Fibroblast of gingiva (primary cell): ENCODE results near the gene CARD10.
"Not testable (repeated sequence)": the region's sequence is repeated elsewhere in the genome, so short reads cannot be mapped to it uniquely, and the experiment has no call there.

Experiments used
- DNase-seq: peaks from one replicate; pipeline ENCODE4 v3.0.0-alpha.2; 2011; ENCODE audit warnings: low read depth

Gene CARD10

DNA sequence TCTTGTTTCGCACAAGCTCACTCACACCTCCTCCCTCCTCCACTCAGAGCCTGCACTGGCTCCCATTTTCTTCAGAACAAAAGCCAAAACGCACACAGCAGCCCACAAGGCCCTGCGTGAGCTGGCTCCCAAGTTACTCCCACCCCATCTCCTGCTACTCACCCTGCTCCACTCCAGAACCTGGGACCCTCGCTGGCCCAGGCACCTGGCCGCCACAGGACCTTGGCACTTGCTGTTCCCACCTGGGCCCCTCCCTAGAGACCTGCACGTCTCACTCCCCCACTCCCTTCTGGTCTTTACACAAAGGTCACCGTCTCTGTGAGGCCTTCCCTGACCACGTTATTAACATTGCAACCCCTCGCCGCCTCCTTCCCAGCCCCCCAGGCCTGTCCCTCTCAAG is 32.1 kb downstream of the CARD10 start:
- DNase-seq: no peak

DNA sequence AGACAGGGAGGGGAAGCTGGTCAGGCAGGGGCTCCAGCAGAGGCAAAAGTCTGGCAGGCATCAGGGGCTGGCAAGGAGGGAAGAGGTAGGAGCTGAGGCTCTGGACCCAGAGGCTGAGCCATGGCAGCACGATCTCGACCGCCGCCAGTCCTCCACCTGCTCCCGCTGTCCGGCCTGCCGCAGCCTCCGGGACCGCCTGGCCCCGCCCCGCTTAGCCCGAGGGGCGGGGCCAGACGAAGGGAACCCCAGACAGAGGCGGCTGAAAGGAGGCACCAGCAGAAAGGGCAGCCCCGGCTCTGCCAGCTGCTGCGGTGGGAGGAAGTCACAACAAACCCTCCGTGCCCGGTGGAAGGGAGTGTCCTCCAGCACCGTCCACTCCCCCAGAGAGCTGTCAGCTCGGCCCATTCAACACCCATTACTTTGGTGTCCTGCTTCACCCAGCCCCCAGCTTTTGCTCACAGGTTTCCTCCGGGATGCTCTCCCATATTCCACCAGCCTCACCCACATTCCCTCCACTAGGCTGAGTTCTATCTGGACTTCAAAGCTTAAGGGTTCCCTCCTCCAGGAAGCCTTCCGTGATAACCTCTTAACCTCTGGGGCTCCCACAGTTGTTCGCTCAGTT is 32.9 kb downstream of the CARD10 start, which contains the start of gene MFNG:
Gene MFNG, minus strand, starts transcription at position 161 of the 622 bp plus-strand sequence. CDS start 207 bp downstream, outside the sequence.
- no peak for DNase-seq

DNA sequence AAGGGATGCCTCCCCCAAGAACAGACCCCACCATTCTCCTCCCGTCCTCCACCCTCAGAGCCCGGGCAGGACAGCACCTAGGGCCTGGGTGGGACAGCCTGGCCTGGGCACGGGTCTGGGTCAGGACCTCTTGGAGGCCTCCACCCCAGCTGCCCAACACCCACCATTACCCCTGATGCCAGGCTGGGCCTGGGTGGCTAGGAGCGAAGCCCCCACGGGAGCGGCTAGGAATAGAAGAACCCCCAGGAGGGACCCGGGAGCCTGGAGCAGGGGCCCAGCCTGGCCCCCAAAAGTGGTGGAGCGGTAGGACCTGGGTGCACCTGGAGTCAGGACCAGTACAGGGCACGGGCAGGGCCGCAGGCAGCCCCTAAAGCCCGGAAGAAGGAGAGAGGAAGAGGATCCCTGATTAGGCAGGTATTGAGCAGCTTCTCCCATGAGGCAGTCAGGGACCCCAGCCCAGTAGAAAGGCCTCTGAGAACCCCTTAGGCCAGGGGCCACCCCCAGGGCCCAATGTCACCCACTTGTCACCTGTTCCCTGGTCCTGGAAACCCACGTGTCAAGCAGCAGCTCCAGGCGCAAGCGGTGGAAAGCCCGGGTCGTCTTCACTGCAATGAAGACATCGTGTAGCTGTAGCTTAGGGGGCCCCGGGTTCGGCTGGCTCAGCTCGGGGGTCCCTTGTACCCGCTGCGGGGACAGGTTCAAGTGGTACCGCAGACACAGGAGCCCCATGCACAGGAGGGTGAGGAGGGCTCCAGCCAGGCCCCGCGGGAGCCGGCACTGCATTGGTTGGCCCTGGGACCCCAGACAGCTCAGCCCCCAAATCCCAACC is 33.6 kb downstream of the CARD10 start:
- DNase-seq: no peak

DNA sequence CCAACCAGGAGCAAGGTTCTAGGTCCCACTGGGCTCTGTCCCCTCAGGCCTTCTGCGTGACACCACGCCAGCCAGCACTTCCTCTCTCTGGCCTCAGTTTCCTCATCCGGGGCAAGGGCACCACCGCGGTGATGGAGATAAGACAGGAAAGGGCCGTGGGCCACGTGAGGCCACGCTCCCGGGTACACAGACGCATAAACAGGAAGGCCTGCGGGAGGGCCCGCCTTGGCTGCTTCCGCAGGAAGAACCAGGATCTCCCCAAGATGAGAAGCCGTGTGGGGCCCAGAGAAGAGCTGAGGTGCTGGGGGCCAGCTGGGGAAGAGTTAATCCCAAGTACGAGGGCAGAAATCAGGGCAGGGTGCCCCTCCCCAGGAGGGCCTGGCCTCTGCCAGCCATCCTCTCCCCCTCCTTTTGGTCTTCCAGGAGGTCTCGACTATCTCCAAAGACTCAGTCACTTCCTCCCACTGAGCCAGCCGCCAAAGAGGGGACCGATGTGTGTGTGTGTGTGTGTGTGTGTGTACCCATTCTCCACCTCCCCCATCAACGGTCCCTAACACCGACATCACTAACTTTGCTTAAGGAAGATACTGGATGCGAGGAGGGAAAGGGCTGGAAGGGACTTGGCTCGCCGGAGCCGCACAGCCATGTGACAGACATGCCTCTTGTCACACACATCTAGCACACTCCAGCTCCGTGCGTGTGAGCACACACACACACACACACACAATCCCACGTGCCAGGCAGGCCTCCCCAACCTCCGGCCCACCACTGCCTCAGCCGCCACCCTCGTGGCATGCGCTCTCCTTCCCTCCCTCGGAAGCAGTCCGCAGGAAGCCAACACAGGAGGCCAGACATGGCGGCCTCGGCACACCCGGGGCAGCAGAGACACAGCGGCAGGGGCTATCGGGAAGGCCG is 34.5 kb downstream of the CARD10 start:
- DNase-seq: no peak

DNA sequence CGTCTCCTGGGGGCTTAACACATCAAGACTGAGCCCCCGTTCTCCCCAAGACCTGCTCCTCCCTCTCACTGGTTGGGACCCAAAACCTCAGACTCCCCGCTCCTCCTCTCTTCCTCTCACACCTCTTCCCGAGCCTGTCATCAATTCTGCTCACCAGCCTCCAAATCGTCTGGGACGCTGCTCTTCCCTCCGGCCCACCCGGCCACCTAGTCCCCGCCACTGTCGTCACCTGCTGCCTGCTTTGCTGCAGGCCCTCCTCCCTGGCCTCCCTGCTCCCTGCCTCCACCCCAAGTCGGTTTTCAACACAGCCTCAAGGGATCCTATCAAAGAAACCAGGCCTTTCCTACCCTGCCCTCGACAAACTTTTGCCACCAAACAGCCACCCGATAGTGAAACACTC is 36.2 kb downstream of the CARD10 start:
- no peak for DNase-seq

DNA sequence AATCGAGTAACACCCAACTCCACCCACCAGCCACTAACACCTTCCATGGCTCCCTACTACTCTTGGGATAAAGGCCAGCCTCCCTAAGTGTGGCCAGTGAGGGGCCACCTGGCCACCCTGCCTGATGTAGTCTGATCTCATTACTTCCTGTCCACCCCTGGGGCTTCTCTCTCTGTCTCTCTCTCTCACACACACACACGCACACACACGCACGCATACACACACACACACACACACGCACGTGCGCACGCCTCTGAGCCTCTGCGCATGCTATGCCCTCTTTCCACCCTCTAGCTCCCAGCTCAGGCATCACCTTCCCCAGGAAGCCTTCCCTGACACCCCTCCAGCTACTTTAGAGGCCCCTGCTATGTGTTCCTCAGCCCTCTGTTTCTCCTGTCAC is 37.0 kb downstream of the CARD10 start:
- DNase-seq: no peak

DNA sequence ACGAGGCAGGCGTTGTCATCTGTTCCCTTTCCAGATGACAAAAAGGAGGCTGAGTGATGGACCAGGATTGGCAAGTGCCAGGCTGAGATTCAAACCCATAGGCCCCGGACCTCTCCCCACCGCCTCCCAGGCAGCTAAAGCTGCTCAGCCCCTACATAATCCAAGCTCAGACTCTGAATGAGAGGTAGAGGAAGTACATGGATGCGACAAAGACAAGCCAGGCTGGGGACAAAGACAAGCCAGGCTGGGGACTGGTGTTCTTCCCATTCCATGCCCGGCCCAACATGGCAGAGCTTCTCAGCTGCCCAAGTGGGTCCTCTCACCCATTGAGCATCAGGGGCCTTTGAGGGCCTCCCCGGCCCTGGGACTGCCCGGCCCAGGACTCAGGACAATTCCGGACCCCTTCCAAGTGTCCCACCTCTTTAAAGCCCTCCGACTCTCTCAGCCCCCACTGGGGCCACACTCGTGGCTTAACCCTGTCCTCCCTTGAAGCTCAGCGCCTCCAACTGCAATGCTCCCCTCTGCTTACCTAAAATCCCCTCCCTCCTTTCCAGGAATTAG is 37.8 kb downstream of the CARD10 start:
- no peak for DNase-seq

DNA sequence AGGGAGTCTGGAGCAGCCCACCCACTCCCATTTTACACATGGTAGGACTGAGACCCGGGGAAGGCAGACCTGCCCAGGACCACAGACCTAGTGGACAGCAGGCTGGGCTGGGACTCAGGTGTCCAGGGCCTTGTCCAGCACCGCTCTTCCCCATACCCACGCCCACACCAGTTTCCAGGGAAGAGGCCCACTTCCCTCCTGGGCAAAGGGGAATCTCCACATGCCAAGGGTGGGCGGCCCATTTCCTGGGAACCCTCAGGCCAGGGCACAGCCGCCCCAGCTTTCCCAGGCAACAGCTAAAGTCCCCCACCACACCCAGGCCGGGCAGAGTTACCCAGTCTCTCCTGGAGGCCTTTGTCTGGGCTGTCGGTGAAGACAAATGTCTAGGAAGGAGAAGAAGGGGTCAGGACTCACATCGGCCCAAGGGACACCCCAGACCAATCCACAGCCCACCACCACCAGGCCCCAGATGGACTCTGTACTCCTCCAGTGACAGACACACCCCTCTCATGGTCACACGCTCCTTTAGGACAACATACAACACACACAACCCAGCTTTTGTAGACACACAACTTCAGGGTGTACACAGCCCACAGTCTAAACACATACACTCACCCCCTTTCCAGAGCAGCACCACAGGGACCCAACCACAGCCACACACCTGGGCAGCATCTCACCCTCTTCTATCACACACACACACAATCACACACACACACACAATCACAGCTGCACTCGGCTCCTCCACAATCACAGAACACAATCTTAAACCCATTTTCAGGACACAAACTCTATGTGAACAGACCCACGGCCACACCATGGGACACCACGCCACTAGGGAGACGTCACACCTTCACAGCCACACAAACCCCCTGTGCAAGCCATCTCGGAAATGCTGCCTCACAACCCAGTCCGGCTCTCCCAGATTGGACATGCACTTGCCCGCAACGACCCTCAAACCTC is 38.5 kb downstream of the CARD10 start:
- no peak for DNase-seq

DNA sequence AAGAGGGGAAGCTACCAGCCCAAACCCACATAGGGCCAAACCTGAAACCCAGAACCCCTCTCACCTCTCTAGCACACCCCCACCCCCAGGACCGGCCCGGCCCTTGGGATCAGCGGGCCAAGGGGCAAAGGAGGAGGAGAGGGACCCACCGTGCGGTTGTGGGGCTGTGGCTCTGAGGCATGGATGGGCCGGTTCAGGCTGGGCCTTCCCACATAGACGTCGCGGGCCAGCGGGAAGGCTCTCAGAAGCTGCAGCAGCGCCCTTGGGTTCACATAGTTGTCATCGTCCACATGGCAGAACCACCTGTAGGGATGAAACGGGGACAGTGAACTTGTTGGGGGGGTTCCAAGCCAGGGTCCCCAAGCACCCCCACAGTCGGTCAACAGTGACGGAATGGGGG is 40.0 kb downstream of the CARD10 start:
- DNase-seq: no peak

DNA sequence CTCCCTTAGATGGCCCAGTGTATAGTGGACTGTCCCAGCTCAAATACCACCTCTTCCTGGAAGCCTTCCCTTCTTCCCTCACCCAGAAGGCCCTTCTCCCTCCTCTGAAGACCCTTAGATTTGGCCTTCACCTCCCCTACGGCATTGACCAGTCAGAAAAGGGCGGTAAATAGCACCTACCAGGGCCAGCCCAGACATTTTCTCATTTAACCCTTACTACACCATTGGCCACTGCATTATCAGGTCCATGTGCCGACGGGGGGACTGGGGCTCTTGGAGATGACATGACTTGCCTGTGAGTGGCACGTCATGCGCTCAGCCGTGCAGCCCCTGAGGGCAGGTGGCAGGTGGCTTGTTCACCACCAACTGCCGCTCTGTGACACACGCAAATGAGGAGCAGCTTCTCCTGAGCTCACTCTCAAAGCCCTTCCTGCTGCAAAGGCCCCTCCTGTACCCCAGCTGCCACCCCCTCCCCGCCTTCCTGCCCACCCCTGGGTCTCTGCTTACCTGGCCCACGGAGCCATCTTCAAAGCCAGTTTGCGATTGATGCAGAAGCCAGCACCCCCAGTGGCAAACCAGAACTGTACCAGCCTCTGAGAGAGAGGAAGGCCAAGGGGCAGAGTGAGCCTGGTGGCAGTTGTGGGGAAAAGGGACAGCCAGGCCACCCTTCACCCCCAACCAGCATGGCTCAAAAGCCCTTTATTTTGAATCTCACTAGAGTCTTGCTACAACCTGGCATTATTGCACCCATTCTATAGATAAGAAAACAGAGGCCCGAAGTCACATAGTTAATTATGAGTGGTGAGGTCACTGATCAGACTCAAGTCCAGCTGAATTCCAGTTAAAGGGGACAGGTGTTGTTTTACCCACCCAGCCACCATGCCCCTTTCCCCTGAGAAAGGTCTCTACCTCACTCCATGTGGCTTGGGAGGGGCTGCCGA is 42.6 kb downstream of the CARD10 start:
- DNase-seq: no peak

DNA sequence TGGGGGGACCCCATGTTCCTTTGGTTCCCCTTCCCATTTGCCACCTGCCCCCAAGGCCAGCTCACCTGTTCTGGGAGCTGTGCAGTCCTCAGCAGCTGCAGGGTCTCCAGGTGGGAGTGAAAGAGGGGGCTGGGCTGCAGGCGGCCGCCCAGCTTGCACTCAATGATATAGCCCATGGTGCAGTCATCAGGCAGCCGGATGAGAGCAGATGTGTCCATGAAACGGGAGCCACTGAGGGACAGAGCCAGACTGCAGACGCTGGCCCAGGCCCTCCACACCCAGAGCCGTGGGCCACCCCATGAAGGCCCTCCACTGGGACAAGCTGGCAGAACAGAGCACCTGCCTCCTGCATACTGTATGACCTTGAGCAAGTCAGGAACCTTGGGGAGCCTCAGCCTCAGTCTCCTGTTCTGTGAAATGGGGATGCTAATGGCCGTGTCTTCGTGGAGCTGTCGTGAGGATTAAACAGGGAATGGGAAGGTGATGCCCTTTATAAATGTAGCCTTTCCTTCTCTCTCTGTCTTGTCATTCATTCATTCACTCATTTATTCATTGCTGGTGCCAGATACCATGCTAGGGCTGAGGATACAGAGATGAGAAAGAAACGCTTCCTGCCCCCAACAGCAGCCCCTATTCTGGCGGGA is 44.6 kb downstream of the CARD10 start:
- DNase-seq: no peak

DNA sequence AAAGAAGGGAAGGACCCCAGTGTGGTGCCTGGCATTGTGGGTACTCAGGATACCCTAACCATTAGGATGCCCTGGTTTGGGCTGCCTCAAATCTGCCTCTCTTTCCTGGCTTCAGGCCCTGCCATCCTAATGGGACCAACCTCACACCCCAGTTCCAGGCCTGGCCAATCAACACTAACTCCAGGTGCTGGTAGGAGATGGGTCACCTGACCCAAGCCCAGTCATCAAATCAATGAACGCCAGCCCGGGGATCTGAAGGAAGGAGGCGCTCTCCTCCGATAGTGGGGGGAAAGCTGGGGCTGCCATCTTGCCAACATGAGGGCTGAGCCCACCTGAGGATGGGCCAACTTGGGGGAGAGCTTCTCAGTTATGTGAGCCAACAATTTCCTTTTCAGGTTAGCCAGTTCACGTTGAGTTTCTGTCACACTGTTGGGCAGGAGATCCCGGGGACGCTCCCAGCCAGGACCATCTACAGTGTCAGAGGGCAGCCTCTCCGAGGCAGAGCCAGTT is 45.7 kb downstream of the CARD10 start:
- DNase-seq: no peak

DNA sequence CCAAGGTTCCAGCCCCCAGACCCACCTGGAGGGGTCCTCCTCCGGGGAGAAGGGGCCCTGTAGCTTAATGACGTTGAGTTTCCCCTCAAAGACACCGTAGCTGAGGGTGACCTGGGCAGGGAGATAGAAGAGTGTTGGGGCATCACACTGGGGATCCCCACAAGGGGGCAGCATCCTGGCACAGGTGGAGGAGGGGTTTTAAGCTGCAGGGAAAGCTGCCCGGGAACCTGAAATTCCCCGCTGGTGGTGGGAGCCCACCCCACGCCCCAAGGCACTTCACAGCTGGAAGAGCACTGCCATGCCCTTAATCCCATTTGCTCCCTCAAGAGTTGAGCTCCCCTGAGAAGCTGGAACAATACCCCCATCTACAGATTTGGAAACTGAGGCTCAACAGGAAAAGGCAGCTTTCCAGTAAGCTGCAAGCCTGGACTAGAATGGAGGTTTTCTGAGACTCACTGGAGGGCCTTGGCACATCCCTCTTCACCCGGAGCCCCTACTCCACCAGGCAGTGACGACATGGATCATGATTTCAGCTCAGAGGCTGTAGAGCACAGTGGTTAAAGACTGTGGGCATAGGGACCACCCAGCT is 46.7 kb downstream of the CARD10 start:
- DNase-seq: no peak

DNA sequence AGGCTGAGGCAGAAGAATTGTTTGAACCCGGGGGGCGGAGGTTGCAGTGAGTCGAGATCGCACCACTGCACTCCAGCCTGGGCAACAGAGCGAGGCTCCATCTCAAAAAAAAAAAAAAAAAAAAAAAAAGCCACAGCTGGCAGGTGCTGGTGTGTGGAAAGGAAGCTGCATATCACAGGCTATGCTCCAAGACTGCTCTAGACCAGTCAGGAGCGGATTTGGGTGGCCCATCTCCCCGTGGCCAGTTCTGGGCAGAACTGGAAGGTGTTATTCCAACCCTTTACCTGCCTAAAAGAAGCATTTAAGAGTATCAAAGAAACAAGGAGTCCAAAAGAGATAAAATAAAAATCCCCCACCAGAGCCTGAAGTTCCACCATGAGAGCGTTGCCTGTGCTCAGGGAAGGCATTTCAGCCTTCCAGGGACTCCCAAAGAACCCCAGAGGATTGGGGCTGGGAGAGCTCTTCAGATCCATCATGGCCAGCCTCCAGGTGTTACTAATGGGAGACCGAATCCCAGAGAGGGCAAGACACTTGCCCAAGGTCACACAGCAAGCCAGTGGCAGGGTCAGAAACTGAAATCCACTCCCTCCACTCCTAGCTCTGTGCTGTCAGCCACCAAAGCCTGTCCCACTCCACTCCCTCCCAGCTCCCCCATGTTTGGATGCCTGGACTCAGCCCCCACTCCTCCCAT is 47.3 kb downstream of the CARD10 start:
- DNase-seq: no peak

DNA sequence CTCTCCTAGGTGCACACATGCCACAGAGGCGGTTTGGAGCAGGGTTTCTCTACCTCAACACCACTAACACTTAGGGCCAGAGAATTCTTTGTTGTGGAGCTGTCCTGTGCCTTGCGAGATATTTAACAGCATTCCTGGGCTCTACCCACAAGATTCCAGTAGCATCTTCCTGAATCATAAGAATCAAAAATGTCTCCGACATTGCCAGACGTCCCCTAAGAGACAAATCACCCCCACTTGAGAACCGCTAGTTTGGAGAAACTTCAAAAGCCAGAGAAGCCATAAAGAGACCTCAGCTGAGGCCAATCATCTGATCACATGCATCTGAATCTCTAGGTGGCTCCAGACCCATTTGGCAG is 49.1 kb downstream of the CARD10 start:
- DNase-seq: no peak

DNA sequence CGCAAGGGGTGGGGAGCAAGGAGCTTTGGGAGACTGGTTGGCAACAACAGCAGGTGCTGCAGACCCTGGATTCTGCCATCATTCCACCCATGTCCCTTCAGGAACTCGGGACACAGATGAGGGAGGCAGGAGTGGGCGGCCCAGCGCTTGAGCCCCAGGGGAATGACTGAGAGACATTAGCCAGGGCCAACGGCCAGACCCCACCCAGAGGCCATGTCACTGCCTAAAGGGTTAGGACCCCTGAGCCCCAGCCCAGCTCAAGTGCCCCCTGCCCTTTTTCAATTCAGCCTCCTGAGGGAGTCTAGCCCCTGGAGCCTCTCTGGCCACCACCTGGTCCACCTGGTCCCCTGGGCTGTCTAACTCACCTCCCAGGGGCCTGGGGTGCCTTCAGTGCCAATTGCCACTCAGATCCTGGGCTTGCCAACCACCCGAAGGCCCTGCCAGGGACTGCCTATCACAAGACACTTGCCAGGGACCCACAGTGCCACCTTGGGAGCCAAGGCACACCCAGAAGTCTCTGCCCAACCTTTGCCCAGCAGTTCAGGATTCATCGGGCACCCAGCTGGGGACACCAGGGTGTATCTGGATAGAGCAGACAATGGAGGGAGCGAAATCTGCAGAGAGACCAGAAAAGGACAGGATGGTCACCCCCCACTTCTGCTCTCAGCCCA is 49.7 kb downstream of the CARD10 start:
- no peak for DNase-seq

DNA sequence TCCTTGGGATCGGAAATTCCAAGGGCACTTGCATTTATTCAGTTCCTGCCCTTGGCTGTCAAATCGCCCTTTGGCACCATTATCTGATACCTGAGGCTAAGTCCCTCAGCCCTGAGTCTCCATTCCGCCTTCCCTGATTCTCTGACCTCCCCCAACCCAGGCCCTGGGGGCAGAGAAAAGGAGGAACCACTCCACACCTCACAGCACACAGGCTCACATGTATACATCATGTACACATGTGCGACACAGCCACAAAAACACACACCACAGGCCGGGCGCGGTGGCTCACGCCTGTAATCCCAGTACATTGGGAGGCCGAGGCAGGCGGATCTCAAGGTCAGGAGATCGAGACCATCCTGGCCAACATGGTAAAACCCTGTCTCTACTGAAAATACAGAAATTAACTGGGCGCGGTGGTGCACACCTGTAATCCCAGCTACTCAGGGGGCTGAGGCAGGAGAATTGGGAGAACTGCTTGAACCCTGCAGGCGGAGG is 51.0 kb downstream of the CARD10 start:
- not testable (repeated sequence) for DNase-seq
